Measurements from ENCODE around the gene CFAP58. TPM values are rescaled to one million over a fixed set of nuclear protein-coding genes. Genes with fewer than 3 reads are reported as not detected.

Gene CFAP58
- total and polyA plus RNA-seq, 2 donors (not counting 1 experiment from before 2014, with no cell fraction given), result not detected

GRCh38 chr10:104311184-104311720 is 42.4 kb upstream of the CFAP58 start:
- peaks cover 0 to 54% of the 10 kb centered on the region in 2 experiments for H3K36me3 ChIP-seq (replicated peaks in 1 of 2; ENCODE audit: control extremely low read depth in 1 of 2, control insufficient read depth in 1 of 2, extremely low read depth in 1 of 2, insufficient read depth in 2 of 2, low read length in 1 of 2)
- no peak overlapping the region for H3K4me3 Mint-ChIP-seq
- H3K9me3 ChIP-seq (ENCODE audit: control extremely low read depth in 1 of 3, control insufficient read depth in 2 of 3, insufficient read depth in 1 of 3, low read length in 2 of 3), result no peaks in the 10 kb centered on the region
- no peak overlapping the region for H3K27ac ChIP-seq (ENCODE audit: low read length in 2 of 2)
- no peak overlapping the region for H3K4me2 ChIP-seq (replicated peaks; ENCODE audit: low read depth, low read length, poor library complexity, severe bottlenecking)
- DNase-seq, result no peak
- no peak for TF ChIP-seq EZH2 (IDR thresholded peaks at IDR 0.05; ENCODE audit: borderline replicate concordance, insufficient read depth, low read depth, low read length, poor library complexity, severe bottlenecking)
- TF ChIP-seq CTCF (IDR thresholded peaks at IDR 0.05), result no peak
- peaks cover 14% of the 10 kb centered on the region for H3K79me2 ChIP-seq (ENCODE audit: control insufficient read depth, insufficient read depth, low read length)
- H4K20me1 ChIP-seq (ENCODE audit: control insufficient read depth, insufficient read depth, low read length, poor library complexity, severe bottlenecking), result peaks cover 65% of the 10 kb centered on the region
- no peak overlapping the region for H3K9ac ChIP-seq (ENCODE audit: low read length)
- H3K27me3 Mint-ChIP-seq, result no peaks in the 10 kb centered on the region
- no peak overlapping the region for H3K4me3 ChIP-seq (ENCODE audit: control extremely low read depth in 1 of 5, extremely low read depth in 1 of 5, insufficient read depth in 1 of 5, low read depth in 2 of 5, low read length in 4 of 5)
- ChIA-PET CTCF (interaction anchor here (1.3 to 23.3 kb wide), 3 partner anchors 10 to 37 kb away, joined by 3 to 594 read pairs (median 7); partner anchors contain the start of gene CFAP58), POLR2A (no interaction called here)
- H3K4me1 Mint-ChIP-seq, result peaks cover 17% of the 10 kb centered on the region
- peaks cover 10 to 15% of the 10 kb centered on the region in 2 donors for H3K4me1 ChIP-seq (ENCODE audit: control insufficient read depth in 2 of 2, insufficient read depth in 2 of 2, low read length in 2 of 2)
- peak overlapping the region; percentile 20 for H3K27ac Mint-ChIP-seq
- intact Hi-C loops (cut with micrococcal nuclease), result no loop called here
- no peaks in the 10 kb centered on the region for H3K9me3 Mint-ChIP-seq (ENCODE audit: insufficient read depth)
- H3K27me3 ChIP-seq (replicated peaks in 1 of 4; ENCODE audit: control extremely low read depth in 1 of 4, control insufficient read depth in 3 of 4, insufficient read depth in 4 of 4, low read length in 3 of 4), result no peaks in the 10 kb centered on the region
- WGBS (ENCODE audit: insufficient coverage), result 100% methylated on average over 4 of the region's 5 CpGs
- ATAC-seq (ENCODE audit: low read depth), result no peak
- H2AFZ ChIP-seq (ENCODE audit: insufficient read depth, low read depth, low read length, poor library complexity, severe bottlenecking), result no peak overlapping the region

GRCh38 chr10:104314591-104315485 is 38.8 kb upstream of the CFAP58 start:
- Histone ChIP-seq H3K27me3 (replicated peaks in 1 of 4; ENCODE audit: control extremely low read depth in 1 of 4, control insufficient read depth in 3 of 4, insufficient read depth in 4 of 4, low read length in 3 of 4) (no peaks in the 10 kb centered on the region), H3K27ac (ENCODE audit: low read length in 2 of 2) (no peak overlapping the region), H3K4me3 (ENCODE audit: control extremely low read depth in 1 of 5, extremely low read depth in 1 of 5, insufficient read depth in 1 of 5, low read depth in 2 of 5, low read length in 4 of 5) (no peak overlapping the region), H3K9me3 (ENCODE audit: control extremely low read depth in 1 of 3, control insufficient read depth in 2 of 3, insufficient read depth in 1 of 3, low read length in 2 of 3) (no peaks in the 10 kb centered on the region), H3K4me1 (ENCODE audit: control insufficient read depth in 2 of 2, insufficient read depth in 2 of 2, low read length in 2 of 2) (peaks cover 26 to 28% of the 10 kb centered on the region in 2 donors), H3K4me2 (replicated peaks; ENCODE audit: low read depth, low read length, poor library complexity, severe bottlenecking) (no peak overlapping the region), H4K20me1 (ENCODE audit: control insufficient read depth, insufficient read depth, low read length, poor library complexity, severe bottlenecking) (peaks cover 97% of the 10 kb centered on the region), H3K36me3 (replicated peaks in 1 of 2; ENCODE audit: control extremely low read depth in 1 of 2, control insufficient read depth in 1 of 2, extremely low read depth in 1 of 2, insufficient read depth in 2 of 2, low read length in 1 of 2) (peaks cover 0 to 63% of the 10 kb centered on the region in 2 experiments), H2AFZ (ENCODE audit: insufficient read depth, low read depth, low read length, poor library complexity, severe bottlenecking) (no peak overlapping the region), H3K9ac (ENCODE audit: low read length) (no peak overlapping the region), H3K79me2 (ENCODE audit: control insufficient read depth, insufficient read depth, low read length) (peaks cover 47% of the 10 kb centered on the region)
- H3K27ac Mint-ChIP-seq, result no peak overlapping the region
- H3K4me3 Mint-ChIP-seq, result no peak overlapping the region
- DNase-seq (no peak), ATAC-seq (ENCODE audit: low read depth) (no peak)
- POLR2A ChIA-PET, result no interaction called here
- CTCF ChIA-PET, result interaction anchor here (0.8 to 23.3 kb wide), 3 partner anchors 9 to 33 kb away, joined by 3 to 594 read pairs (median 108); partner anchors contain the start of genes CFAP58 and ITPRIP
- H3K4me1 Mint-ChIP-seq, result peaks cover 34% of the 10 kb centered on the region
- H3K9me3 Mint-ChIP-seq (ENCODE audit: insufficient read depth), result no peaks in the 10 kb centered on the region
- intact Hi-C loops (cut with micrococcal nuclease), result no loop called here
- TF ChIP-seq CTCF (IDR thresholded peaks at IDR 0.05), result no peak
- TF ChIP-seq EZH2 (IDR thresholded peaks at IDR 0.05; ENCODE audit: borderline replicate concordance, insufficient read depth, low read depth, low read length, poor library complexity, severe bottlenecking), result no peak
- 98% methylated on average over 43 of the region's 43 CpGs for WGBS (ENCODE audit: insufficient coverage)
- H3K27me3 Mint-ChIP-seq, result no peaks in the 10 kb centered on the region

All from B cell (primary cell).